Measurements from ENCODE around the gene FGF8. TPM values are rescaled to one million over a fixed set of nuclear protein-coding genes. Genes with fewer than 3 reads are reported as not detected.

The FGF8 gene
- total RNA-seq, 6 donors from 2014 or later = 0.44 TPM; not detected in 5

DNA sequence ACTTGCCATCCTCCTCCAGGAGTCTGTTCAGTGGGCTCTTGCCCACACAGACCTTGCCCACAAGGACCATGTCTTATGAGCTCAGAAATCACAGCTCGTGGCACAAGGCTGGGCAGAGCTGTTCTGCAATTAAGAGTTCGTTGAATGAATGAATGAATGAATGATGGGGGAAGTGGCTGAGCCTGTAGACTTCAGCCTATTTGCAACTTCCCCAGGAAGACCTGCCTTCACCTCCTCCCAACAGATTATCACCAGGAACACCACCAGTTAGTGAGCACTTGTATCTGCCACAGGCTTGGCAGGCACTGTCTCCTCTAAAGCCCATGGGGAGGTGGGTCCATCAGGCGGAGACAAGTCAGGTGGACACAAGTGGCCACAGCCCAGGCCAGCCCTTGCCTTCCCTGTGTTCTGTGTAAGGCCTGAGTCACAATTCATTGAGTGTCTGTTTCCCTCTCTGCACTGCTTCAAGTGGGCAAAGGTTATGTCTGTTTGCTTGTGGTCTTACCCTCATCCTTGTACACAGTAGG, 1.8 kb upstream of the FGF8 start:
- 67 to 85% methylated on average over 1 to 3 of the region's 3 CpGs for WGBS, 2 donors
- Histone ChIP-seq H3K4me3 (no peak overlapping the region), H3K36me3 (no peaks in the 10 kb centered on the region), H3K4me1 (peaks cover 48 to 67% (median 59%) of the 10 kb centered on the region in 4 donors), H3K27ac (no peak overlapping the region), H3K27me3 (peaks cover 3 to 51% (median 38%) of the 10 kb centered on the region in 4 donors), H3K9me3 (no peaks in the 10 kb centered on the region)
- DNase-seq (no peak), ATAC-seq (ENCODE audit: low FRiP score in 2 of 2) (no peak)
- TF ChIP-seq POLR2AphosphoS5 (IDR thresholded peaks at IDR 0.05) = no peak
- no peak for TF ChIP-seq POLR2A (IDR thresholded peaks at IDR 0.05)
- no peak for TF ChIP-seq EP300 (IDR thresholded peaks at IDR 0.05)

GRCh38 chr10:101776161-101776817, 375 bp upstream of the FGF8 start:
- Histone ChIP-seq H3K27me3 (peaks cover 3 to 58% (median 40%) of the 10 kb centered on the region in 4 donors), H3K4me3 (peak overlapping the region in 3 of 4 donors; percentile 25 to 29 (median 29)), H3K4me1 (peaks cover 37 to 53% (median 45%) of the 10 kb centered on the region in 4 donors), H3K9me3 (no peaks in the 10 kb centered on the region), H3K27ac (no peak overlapping the region), H3K36me3 (no peaks in the 10 kb centered on the region)
- WGBS, 2 donors = 6 to 31% methylated on average over 9 to 32 of the region's 74 CpGs
- no peak for TF ChIP-seq CTCF (IDR thresholded peaks at IDR 0.05)
- TF ChIP-seq POLR2AphosphoS5 (IDR thresholded peaks at IDR 0.05) = no peak
- no peak for TF ChIP-seq POLR2A (IDR thresholded peaks at IDR 0.05)
- no peak for TF ChIP-seq EP300 (IDR thresholded peaks at IDR 0.05)
- DNase-seq (peak; percentile 9 to 82), ATAC-seq (ENCODE audit: low FRiP score in 2 of 2) (no peak)

- DNase-seq = peak; percentile 16 to 74
- Histone ChIP-seq H3K9me3 (no peaks in the 10 kb centered on the region), H3K4me3 (no peak overlapping the region), H3K27ac (no peak overlapping the region), H3K4me1 (peaks cover 27 to 37% (median 32%) of the 10 kb centered on the region in 4 donors), H3K36me3 (no peaks in the 10 kb centered on the region), H3K27me3 (peaks cover 3 to 67% (median 40%) of the 10 kb centered on the region in 4 donors)
- no peak for ATAC-seq (ENCODE audit: low FRiP score in 2 of 2)
- TF ChIP-seq CTCF (IDR thresholded peaks at IDR 0.05) = peak in 1 of 6 experiments; percentile 4
- TF ChIP-seq POLR2A (IDR thresholded peaks at IDR 0.05) = no peak
- WGBS, 2 donors = 4 to 9% methylated on average over 13 to 29 of the region's 32 CpGs
These were observed 1.2 kb downstream of the FGF8 start for GRCh38 chr10:101774589-101775272.

- peaks cover 3 to 60% (median 40%) of the 10 kb centered on the region in 4 donors for H3K27me3 ChIP-seq
- no peaks in the 10 kb centered on the region for H3K9me3 ChIP-seq
- no peaks in the 10 kb centered on the region for H3K36me3 ChIP-seq
- WGBS, 2 donors = 14 to 19% methylated on average over 13 of the region's 13 CpGs
- H3K27ac ChIP-seq = no peak overlapping the region
- no peak overlapping the region for H3K4me3 ChIP-seq
- ATAC-seq (ENCODE audit: low FRiP score in 2 of 2) (no peak), DNase-seq (peak; percentile 14 to 51)
- peaks cover 20 to 30% (median 25%) of the 10 kb centered on the region in 4 donors for H3K4me1 ChIP-seq
- TF ChIP-seq EP300 (IDR thresholded peaks at IDR 0.05) (no peak), POLR2AphosphoS5 (IDR thresholded peaks at IDR 0.05) (no peak), CTCF (IDR thresholded peaks at IDR 0.05) (no peak), POLR2A (IDR thresholded peaks at IDR 0.05) (no peak)
These were observed 1.9 kb downstream of the FGF8 start for GRCh38 chr10:101773923-101774588.
